DMS114 treated with DMSO at 0.1 percent for 48 hours (cell line): ENCODE data around the gene CHRDL1.
A peak's percentile ranks its signal among the peaks of the same experiment; 100 is the strongest.
"Not testable (repeated sequence)": the region's sequence is repeated elsewhere in the genome, so short reads cannot be mapped to it uniquely, and the experiment has no call there.

Experiments
- DNase-seq: peaks from one replicate; lab custom pipeline; 2025; ENCODE audit not compliant: unreplicated experiment; lab: John Stamatoyannopoulos, UW

CHRDL1 gene

DNA sequence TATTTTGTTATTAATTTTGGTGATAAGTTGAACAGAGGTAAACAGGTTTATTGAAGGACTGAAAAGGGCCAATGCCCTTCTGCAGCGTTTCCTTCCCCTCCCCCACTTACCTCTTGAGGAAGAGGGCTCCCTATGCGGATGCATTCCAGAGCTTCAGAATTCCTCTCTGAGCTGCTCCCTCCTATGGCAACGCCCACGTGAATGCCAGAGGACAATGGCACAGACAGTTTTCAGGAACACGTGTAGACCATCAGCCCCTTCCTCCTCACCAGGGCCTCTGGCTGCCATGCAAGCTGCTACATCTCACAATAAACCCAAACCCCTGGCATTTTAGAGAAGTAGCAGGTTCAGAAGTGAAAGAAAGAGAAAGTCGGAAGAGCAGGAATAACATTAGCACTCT lies 127.9 kb downstream of the CHRDL1 start:
- DNase-seq, result no peak

DNA sequence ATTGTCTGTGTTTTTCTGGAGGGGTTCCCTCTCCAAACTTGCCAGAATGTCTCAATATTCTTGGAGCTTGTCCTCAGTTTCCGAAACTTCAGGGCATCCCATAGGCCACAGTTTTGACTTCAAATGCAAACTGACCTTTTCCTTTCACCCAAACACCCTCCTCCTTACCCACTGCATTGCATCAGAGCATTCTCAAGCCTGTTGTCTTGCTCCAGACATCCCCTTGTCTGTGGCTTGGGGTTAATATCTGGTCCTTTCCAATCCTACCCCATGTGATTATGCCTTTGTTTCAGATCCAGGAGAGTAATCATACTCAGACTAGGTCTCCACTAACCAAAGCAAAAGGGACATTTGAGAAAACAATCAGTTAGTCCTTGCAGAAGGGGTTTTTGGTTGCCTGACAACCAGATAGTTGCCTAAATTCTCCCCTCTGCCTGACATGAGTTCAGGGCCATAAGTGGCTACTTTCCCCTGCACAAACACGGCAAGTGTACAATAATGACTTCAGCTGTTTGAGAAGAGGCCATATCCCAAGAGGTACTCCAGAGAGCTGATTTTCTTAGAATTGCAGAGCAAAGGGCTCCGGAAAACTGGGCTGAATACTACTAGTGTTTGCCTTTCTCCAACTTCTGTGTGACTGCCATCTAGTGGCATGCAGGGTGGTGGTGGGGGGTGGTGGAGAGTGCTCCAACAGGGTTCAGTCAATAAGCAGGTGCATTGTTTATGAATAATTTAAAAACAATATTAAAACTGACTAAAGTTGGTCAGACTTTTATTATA lies 130.2 kb downstream of the CHRDL1 start:
- peak; percentile 1 for DNase-seq

DNA sequence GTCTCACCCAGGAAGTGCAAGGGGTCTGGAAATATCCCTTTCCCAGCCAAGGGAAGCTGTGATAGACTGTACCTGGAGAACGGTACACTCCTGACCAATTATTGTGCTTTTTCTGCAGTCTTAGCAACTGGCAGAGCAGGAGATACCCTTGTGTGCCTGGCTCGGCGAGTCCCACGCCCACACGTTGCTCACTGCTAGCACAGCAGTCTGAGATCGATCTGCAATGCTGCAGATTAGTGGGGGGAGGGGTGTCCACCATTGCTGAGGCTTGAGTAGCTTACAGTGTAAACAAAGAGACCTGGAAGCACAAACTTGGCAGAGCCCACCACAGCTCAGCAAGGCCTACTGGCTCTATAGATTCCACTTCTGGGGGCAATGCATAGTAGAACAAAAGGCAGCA lies 138.5 kb downstream of the CHRDL1 start:
- DNase-seq, result no peak

DNA sequence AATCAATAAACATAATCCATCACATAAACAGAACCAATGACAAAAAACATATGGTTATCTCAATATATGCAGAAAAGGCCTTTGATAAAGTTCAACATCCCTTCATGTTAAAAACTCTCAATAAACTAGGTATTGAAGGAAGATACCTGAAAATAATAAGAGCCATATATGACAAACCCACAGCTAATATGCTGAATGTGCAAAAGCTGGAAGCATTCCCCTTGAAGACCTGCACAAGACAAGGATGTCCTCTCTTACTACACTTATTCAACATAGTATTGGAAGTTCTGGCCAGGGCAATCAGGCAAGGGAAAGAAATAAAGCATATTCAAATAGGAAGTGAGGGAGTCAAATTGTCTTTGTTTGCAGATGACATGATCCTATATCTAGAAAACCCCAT lies 141.3 kb downstream of the CHRDL1 start:
- not testable (repeated sequence) for DNase-seq

DNA sequence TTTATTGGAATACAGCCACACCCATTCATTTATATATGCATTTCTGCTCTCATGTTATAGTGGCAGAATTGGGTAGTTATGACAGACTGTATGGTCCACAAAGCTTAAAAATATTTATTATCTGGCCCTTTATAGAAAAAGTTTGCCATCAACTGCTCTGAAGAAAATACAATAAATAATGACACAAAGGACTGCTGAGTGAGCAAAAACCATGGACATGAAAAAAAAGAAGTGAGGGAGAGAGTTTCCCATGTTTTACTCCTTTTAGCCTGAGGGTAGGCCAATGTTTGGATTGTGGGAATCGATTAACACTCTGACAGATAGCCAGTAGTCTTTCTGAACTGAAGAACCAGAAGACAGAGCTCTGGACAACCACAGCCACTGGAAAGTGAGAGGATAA lies 149.2 kb downstream of the CHRDL1 start:
- DNase-seq, result no peak
